HG03469 (cell line): ENCODE results near the gene EME1.

ENCODE experiments used
- ATAC-seq: cut with Tn5 transposase; IDR thresholded peaks from one replicate; pipeline ENCODE4 v1.9.1; 2021; ENCODE audit warnings: mild to moderate bottlenecking, moderate library complexity, moderate number of reproducible peaks; ENCODE audit not compliant: unreplicated experiment

Gene EME1

GRCh38 chr17:50361561-50362480 lies 11.2 kb upstream of the EME1 start:
- no peak for ATAC-seq

- ATAC-seq: no peak
Measured at GRCh38 chr17:50362661-50363060, 10.4 kb upstream of the EME1 start.

GRCh38 chr17:50363217-50364060 lies 9.6 kb upstream of the EME1 start:
- ATAC-seq: no peak

- no peak for ATAC-seq
Measured at GRCh38 chr17:50364061-50364458, 9.0 kb upstream of the EME1 start.

- no peak for ATAC-seq
Measured at GRCh38 chr17:50364715-50365114, 8.3 kb upstream of the EME1 start.

GRCh38 chr17:50365165-50365564 lies 7.9 kb upstream of the EME1 start:
- no peak for ATAC-seq

- no peak for ATAC-seq
Measured at GRCh38 chr17:50365649-50366393, 7.2 kb upstream of the EME1 start.

GRCh38 chr17:50367401-50367800 lies 5.6 kb upstream of the EME1 start:
- ATAC-seq: no peak

- ATAC-seq: no peak
Measured at GRCh38 chr17:50370052-50370451, 3.0 kb upstream of the EME1 start.

GRCh38 chr17:50371526-50371925 lies 1.5 kb upstream of the EME1 start:
- ATAC-seq: no peak

- no peak for ATAC-seq
Measured at GRCh38 chr17:50372222-50372757, 739 bp upstream of the EME1 start.

- ATAC-seq: no peak
Measured at GRCh38 chr17:50373705-50374104, 676 bp downstream of the EME1 start.

GRCh38 chr17:50375858-50376538 lies 3.0 kb downstream of the EME1 start:
- ATAC-seq: no peak

GRCh38 chr17:50379351-50380132 lies 6.5 kb downstream of the EME1 start:
- ATAC-seq: no peak

- no peak for ATAC-seq
Measured at GRCh38 chr17:50380369-50381259, 7.6 kb downstream of the EME1 start.

GRCh38 chr17:50381260-50381815 lies 8.3 kb downstream of the EME1 start:
- ATAC-seq: no peak

- no peak for ATAC-seq
Measured at GRCh38 chr17:50381920-50382319, 8.9 kb downstream of the EME1 start.

- ATAC-seq: no peak
Measured at GRCh38 chr17:50382931-50383330, 9.9 kb downstream of the EME1 start.
